GM13976 (cell line): ENCODE data around the gene C1RL.

Experiments used
- DNase-seq: peaks from one replicate; pipeline ENCODE4 v3.0.0; 2012; ENCODE audit warnings: low spot score
- CTCF ChIP-seq: IDR thresholded peaks from 2 replicates; pipeline ENCODE4 v1.5.1; 2012; ENCODE audit warnings: borderline replicate concordance, mild to moderate bottlenecking; ENCODE audit not compliant: insufficient read depth; ENCODE audit errors: extremely low read depth, missing control alignments, control extremely low read depth
- in situ Hi-C: fragments of 300-500 bp; cut with MboI; formaldehyde crosslinking; loops from one replicate; pipeline ENCODE4 v1.12.0; 2022; ENCODE audit warnings: low sequenced_read_pairs, mixed read lengths, inconsistent platforms; ENCODE audit not compliant: unreplicated experiment

C1RL gene

GRCh38 chr12:7103837-7104584 is 5.0 kb downstream of the C1RL start:
- TF ChIP-seq CTCF = no peak
- no peak for DNase-seq
- in situ Hi-C loops = loop anchor here (25.0 kb wide), 1 partner anchor 167 kb away; the partner anchor contains the start of genes ATN1, C12orf57 and RNU7-1

- in situ Hi-C loops = loop anchor here (25.0 kb wide), 1 partner anchor 165 kb away; the partner anchor contains the start of genes ATN1, C12orf57 and RNU7-1
- DNase-seq = no peak
- no peak for TF ChIP-seq CTCF
Observed at GRCh38 chr12:7102582-7102981, 6.4 kb downstream of the C1RL start.

GRCh38 chr12:7101694-7102131 is 7.3 kb downstream of the C1RL start:
- no peak for DNase-seq
- in situ Hi-C loops = loop anchor here (25.0 kb wide), 1 partner anchor 164 kb away; the partner anchor contains the start of genes ATN1, C12orf57 and RNU7-1
- no peak for TF ChIP-seq CTCF

- no peak for DNase-seq
- TF ChIP-seq CTCF = no peak
- in situ Hi-C loops = loop anchor here (25.0 kb wide), 1 partner anchor 164 kb away; the partner anchor contains the start of genes ATN1, C12orf57 and RNU7-1
Observed at GRCh38 chr12:7101047-7101693, 7.8 kb downstream of the C1RL start.

GRCh38 chr12:7100239-7100638 is 8.8 kb downstream of the C1RL start:
- in situ Hi-C loops = loop anchor here (25.0 kb wide), 1 partner anchor 163 kb away; the partner anchor contains the start of genes ATN1, C12orf57 and RNU7-1
- no peak for DNase-seq
- no peak for TF ChIP-seq CTCF

GRCh38 chr12:7099290-7099996 is 9.6 kb downstream of the C1RL start:
- no peak for DNase-seq
- TF ChIP-seq CTCF = no peak
- in situ Hi-C loops = no loop called here
